Transverse colon (tissue), 4 donors: ENCODE measurements around the gene SCAPER. TPM values are rescaled to one million over a fixed set of nuclear protein-coding genes. Genes with fewer than 3 reads are reported as not detected.

Experiments
- DNase-seq: peaks from one replicate; pipeline ENCODE4 v3.0.0-alpha.2; 2019
- H3K27ac ChIP-seq, 4 donors: fragments of 200-600 bp; sonication (generic); 2 replicates each; pipeline ENCODE4 v1.5.1; 2016 to 2018; ENCODE audit warnings: inconsistent platforms in 4 of 4
- H3K27me3 ChIP-seq: fragments of 200-600 bp; sonication (generic); 2 replicates; pipeline ENCODE4 v1.5.1; 2017; ENCODE audit warnings: inconsistent platforms
- H3K36me3 ChIP-seq, 4 donors: fragments of 200-600 bp; sonication (generic); 2 replicates each; pipeline ENCODE4 v1.5.1; 2017 to 2019; ENCODE audit warnings: inconsistent platforms in 4 of 4
- H3K4me1 ChIP-seq, 4 donors: fragments of 200-600 bp; sonication (generic); 2 replicates each; pipeline ENCODE4 v1.5.1; 2017 to 2020; ENCODE audit warnings: inconsistent platforms in 4 of 4
- H3K4me3 ChIP-seq, 4 donors: fragments of 200-600 bp; sonication (generic); 1 replicate in 1 of 4; 2 replicates in 3 of 4; pipeline versions ENCODE4 v1.5.1 to v1.6.1; 2017 to 2019; ENCODE audit warnings: inconsistent platforms in 4 of 4
- H3K9me3 ChIP-seq, 2 donors: fragments of 200-600 bp; sonication (generic); 2 replicates each; pipeline ENCODE4 v1.5.1; 2017 to 2019; ENCODE audit warnings: inconsistent platforms in 2 of 2
- CTCF ChIP-seq, 5 experiments: fragments of 200-600 bp in 3 of 5; fragments of 450-650 bp in 2 of 5; sonication (generic) in 3 of 5; IDR thresholded peaks; 1 replicate in 2 of 5; 2 replicates in 3 of 5; pipeline ENCODE4 v1.5.1; 2016 to 2017; ENCODE audit warnings: antibody characterized with exemption in 5 of 5, inconsistent platforms in 3 of 5, mild to moderate bottlenecking in 2 of 5, moderate library complexity in 1 of 5
- EP300 ChIP-seq: sonication (generic); formaldehyde crosslinking; IDR thresholded peaks from one replicate; pipeline ENCODE4 v1.6.1; 2017; ENCODE audit warnings: antibody characterized with exemption, low read depth
- POLR2A ChIP-seq: fragments of 450-650 bp; IDR thresholded peaks from one replicate; pipeline ENCODE4 v1.6.1; 2016; ENCODE audit warnings: antibody characterized with exemption, mild to moderate bottlenecking, moderate library complexity
- POLR2AphosphoS5 ChIP-seq, 3 donors: sonication (generic); formaldehyde crosslinking; IDR thresholded peaks; one replicate each; pipeline ENCODE4 v1.6.1; 2016; ENCODE audit warnings: antibody characterized with exemption in 3 of 3
- WGBS, 2 donors: methylation state at CpG; one replicate each; pipeline ENCODE4 v1.1.5; 2018; ENCODE audit warnings: low coverage in 1 of 2; 5-methylcytosine and 5-hydroxymethylcytosine counted together
- in situ Hi-C, 4 donors: fragments of 200-750 bp; cut with MboI; loops; one replicate each; pipeline versions ENCODE4 v1.15.0 to v1.15.1; 2017; ENCODE audit warnings: low sequenced_read_pairs in 3 of 4, low pct_ligation_motif_present in 1 of 4, low pct_unique_long_range_greater_than_20kb in 1 of 4
- intact Hi-C: fragments of 100-400 bp; cut with DNase I; formaldehyde crosslinking; loops from one replicate; pipeline ENCODE4 v1.15.1; 2023; ENCODE audit warnings: low total_unique reads
- total RNA-seq, 4 donors: library from RNA; depleted of rRNA; stranded (reverse); fragments of >200 nt; gene quantifications; one replicate each; pipeline ENCODE4 v1.1.0, GENCODE V29; 2016

Gene SCAPER
- total RNA-seq, 4 donors from 2014 or later, result 31.8 to 121 (median 48.7) TPM

GRCh38 chr15:76941636-76942035 is 36.5 kb upstream of the SCAPER start:
- H3K9me3 ChIP-seq, result no peaks in the 10 kb centered on the region
- WGBS, 2 donors, result 81 to 90% methylated on average over 2 of the region's 2 CpGs
- no peak overlapping the region for H3K27ac ChIP-seq
- H3K4me1 ChIP-seq, result no peaks in the 10 kb centered on the region
- no peak for TF ChIP-seq EP300
- no peak for TF ChIP-seq POLR2AphosphoS5 (IDR thresholded peaks at IDR 0.05)
- TF ChIP-seq CTCF (IDR thresholded peaks at IDR 0.05), result no peak
- no peak for TF ChIP-seq POLR2A
- DNase-seq, result no peak
- H3K4me3 ChIP-seq, result no peak overlapping the region
- H3K27me3 ChIP-seq, result no peaks in the 10 kb centered on the region
- in situ Hi-C loops (no loop called here), intact Hi-C loops (no loop called here)
- H3K36me3 ChIP-seq, result peaks cover 0 to 17% (median 2%) of the 10 kb centered on the region in 4 donors

- peaks cover 0 to 25% (median 5%) of the 10 kb centered on the region in 4 donors for H3K36me3 ChIP-seq
- H3K4me3 ChIP-seq, result no peak overlapping the region
- intact Hi-C loops, result no loop called here
- no peaks in the 10 kb centered on the region for H3K9me3 ChIP-seq
- TF ChIP-seq EP300 (no peak), POLR2A (no peak), CTCF (IDR thresholded peaks at IDR 0.05) (no peak), POLR2AphosphoS5 (IDR thresholded peaks at IDR 0.05) (no peak)
- no peaks in the 10 kb centered on the region for H3K4me1 ChIP-seq
- 0% methylated on average over 1 of the region's 1 CpG for WGBS, 2 donors
- no peak for DNase-seq
- in situ Hi-C loops, result no loop called here
- no peaks in the 10 kb centered on the region for H3K27me3 ChIP-seq
- H3K27ac ChIP-seq, result no peak overlapping the region
Measured at GRCh38 chr15:76939715-76940114, 34.6 kb upstream of the SCAPER start.

- no peaks in the 10 kb centered on the region for H3K27me3 ChIP-seq
- H3K9me3 ChIP-seq, result no peaks in the 10 kb centered on the region
- in situ Hi-C loops (no loop called here), intact Hi-C loops (no loop called here)
- no peak overlapping the region for H3K4me3 ChIP-seq
- TF ChIP-seq POLR2A (no peak), CTCF (IDR thresholded peaks at IDR 0.05) (no peak), EP300 (no peak), POLR2AphosphoS5 (IDR thresholded peaks at IDR 0.05) (no peak)
- 95 to 98% methylated on average over 4 to 5 of the region's 5 CpGs for WGBS, 2 donors
- no peak for DNase-seq
- peaks cover 0 to 30% (median 5%) of the 10 kb centered on the region in 4 donors for H3K36me3 ChIP-seq
- peaks cover 0 to under 1% (median 0%) of the 10 kb centered on the region in 4 donors for H3K4me1 ChIP-seq
- H3K27ac ChIP-seq, result no peak overlapping the region
Measured at GRCh38 chr15:76938752-76939151, 33.6 kb upstream of the SCAPER start.

- H3K4me3 ChIP-seq, result no peak overlapping the region
- no peak overlapping the region for H3K27ac ChIP-seq
- peaks cover 0 to 30% (median 5%) of the 10 kb centered on the region in 4 donors for H3K36me3 ChIP-seq
- TF ChIP-seq CTCF (IDR thresholded peaks at IDR 0.05), result no peak
- no peak for TF ChIP-seq POLR2AphosphoS5 (IDR thresholded peaks at IDR 0.05)
- no peak for TF ChIP-seq POLR2A
- no peak for TF ChIP-seq EP300
- no peaks in the 10 kb centered on the region for H3K27me3 ChIP-seq
- 89 to 90% methylated on average over 2 to 3 of the region's 3 CpGs for WGBS, 2 donors
- H3K9me3 ChIP-seq, result no peaks in the 10 kb centered on the region
- H3K4me1 ChIP-seq, result peaks cover 5 to 18% (median 8%) of the 10 kb centered on the region in 4 donors
- intact Hi-C loops, result no loop called here
- in situ Hi-C loops, result no loop called here
- no peak for DNase-seq
Measured at GRCh38 chr15:76936671-76937070, 31.5 kb upstream of the SCAPER start.
